SK-N-MC (cell line): ENCODE data around the gene MROH7.
"Not testable (repeated sequence)": the region's sequence is repeated elsewhere in the genome, so short reads cannot be mapped to it uniquely, and the experiment has no call there.

Experiments used
- EZH2 ChIP-seq: fragments of 200-600 bp; sonication (generic); IDR thresholded peaks from one replicate; pipeline ENCODE4 v1.6.1; 2017; ENCODE audit warnings: antibody characterized with exemption
- FOXP2 ChIP-seq: optimal IDR thresholded peaks from 2 replicates; pipeline ENCODE3; 2011; ENCODE audit warnings: mild to moderate bottlenecking, moderate library complexity; ENCODE audit not compliant: insufficient read depth; ENCODE audit errors: extremely low read length, control extremely low read depth
- POLR2AphosphoS5 ChIP-seq: IDR thresholded peaks from 2 replicates; pipeline ENCODE4 v1.6.1; 2012; ENCODE audit warnings: mild to moderate bottlenecking, low read depth, low read length, borderline replicate concordance

- not testable (repeated sequence) for TF ChIP-seq POLR2AphosphoS5, EZH2, FOXP2
These were observed 5.8 kb upstream of the MROH7 start for GRCh38 chr1:54635804-54636203.
